CD14-positive monocyte (primary cell): ENCODE results near the gene MTHFSD. TPM values are rescaled to one million over a fixed set of nuclear protein-coding genes. Genes with fewer than 3 reads are reported as not detected.

Source experiments
- DNase-seq, 3 donors: peaks; one replicate each; pipeline ENCODE4 v3.0.0-alpha.2; 2011 to 2022
- H2AFZ ChIP-seq: 2 replicates; pipeline ENCODE4 v1.6.0; 2012; ENCODE audit warnings: mild to moderate bottlenecking, low read depth, low read length, inconsistent platforms; ENCODE audit not compliant: insufficient read depth, poor library complexity, severe bottlenecking
- H3K27ac ChIP-seq, 2 donors: 1 replicate in 1 of 2; 2 replicates in 1 of 2; pipeline ENCODE4 v1.5.1; 2012 to 2013; ENCODE audit warnings: low read length in 2 of 2, control low read depth in 1 of 2, inconsistent platforms in 1 of 2, low read depth in 1 of 2, mild to moderate bottlenecking in 1 of 2
- H3K27me3 ChIP-seq, 2 donors: one replicate each; pipeline versions ENCODE4 v1.6.0 to v1.6.1; 2011 to 2013; ENCODE audit warnings: low read length in 2 of 2; ENCODE audit not compliant: control insufficient read depth in 2 of 2, insufficient read depth in 2 of 2
- H3K36me3 ChIP-seq, 2 donors: replicated peaks in 1 of 2; 1 replicate in 1 of 2; 2 replicates in 1 of 2; pipeline versions ENCODE4 v1.5.1 to v1.6.1; 2012 to 2013; ENCODE audit warnings: low read length in 2 of 2, control low read depth in 1 of 2, inconsistent platforms in 1 of 2, mild to moderate bottlenecking in 1 of 2; ENCODE audit not compliant: insufficient read depth in 2 of 2, control insufficient read depth in 1 of 2
- H3K4me1 ChIP-seq, 2 donors: 1 replicate in 1 of 2; 2 replicates in 1 of 2; pipeline versions ENCODE4 v1.5.1 to v1.6.1; 2012 to 2013; ENCODE audit warnings: low read length in 2 of 2, control low read depth in 1 of 2, inconsistent platforms in 1 of 2, mild to moderate bottlenecking in 1 of 2, moderate library complexity in 1 of 2; ENCODE audit not compliant: insufficient read depth in 2 of 2, control insufficient read depth in 1 of 2
- H3K4me2 ChIP-seq: replicated peaks from 2 replicates; pipeline ENCODE3; 2012; ENCODE audit warnings: low read length, moderate library complexity, mild to moderate bottlenecking; ENCODE audit not compliant: poor library complexity, severe bottlenecking; ENCODE audit errors: extremely low read depth
- H3K4me3 ChIP-seq, 3 experiments: fragments of 200-600 bp in 1 of 3; sonication (generic) in 1 of 3; replicated peaks in 1 of 3; 1 replicate in 2 of 3; 2 replicates in 1 of 3; pipeline ENCODE4 v1.5.1; 2011 to 2013; ENCODE audit warnings: low read length in 3 of 3, mild to moderate bottlenecking in 3 of 3, control low read depth in 2 of 3, low read depth in 2 of 3, inconsistent platforms in 1 of 3, moderate library complexity in 1 of 3
- H3K79me2 ChIP-seq: 2 replicates; pipeline ENCODE4 v1.6.0; 2012; ENCODE audit warnings: mild to moderate bottlenecking, control low read depth, inconsistent platforms, low read length, moderate library complexity; ENCODE audit not compliant: insufficient read depth
- H3K9ac ChIP-seq: 2 replicates; pipeline ENCODE4 v1.6.0; 2017; ENCODE audit warnings: low read length, mild to moderate bottlenecking; ENCODE audit not compliant: insufficient read depth, poor library complexity, severe bottlenecking
- H3K9me3 ChIP-seq, 2 donors: replicated peaks in 1 of 2; 1 replicate in 1 of 2; 2 replicates in 1 of 2; pipeline versions ENCODE4 v1.5.1 to v1.6.1; 2012 to 2013; ENCODE audit warnings: low read length in 2 of 2, control low read depth in 1 of 2; ENCODE audit not compliant: control insufficient read depth in 1 of 2, insufficient read depth in 1 of 2
- H4K20me1 ChIP-seq: 2 replicates; pipeline ENCODE4 v1.6.0; 2012; ENCODE audit warnings: mild to moderate bottlenecking, low read length, control low read depth, moderate library complexity; ENCODE audit not compliant: insufficient read depth
- H3K27ac Mint-ChIP-seq, 7 donors: one replicate each; pipeline ENCODE4 v1.8.0; 2020; ENCODE audit warnings: mild to moderate bottlenecking in 7 of 7, mixed read lengths in 7 of 7, moderate library complexity in 6 of 7, inconsistent platforms in 2 of 7
- H3K27me3 Mint-ChIP-seq, 3 donors: one replicate each; pipeline ENCODE4 v1.8.0; 2021 to 2022; ENCODE audit warnings: low read depth in 3 of 3, mild to moderate bottlenecking in 3 of 3, mixed read lengths in 3 of 3, moderate library complexity in 3 of 3, inconsistent platforms in 1 of 3
- H3K36me3 Mint-ChIP-seq, 2 donors: one replicate each; pipeline ENCODE4 v1.8.0; 2020; ENCODE audit warnings: mixed read lengths in 2 of 2, inconsistent platforms in 1 of 2, mild to moderate bottlenecking in 1 of 2
- H3K4me1 Mint-ChIP-seq: one replicate; pipeline ENCODE4 v1.8.0; 2020; ENCODE audit warnings: mild to moderate bottlenecking, mixed read lengths
- H3K4me3 Mint-ChIP-seq, 2 donors: one replicate each; pipeline ENCODE4 v1.8.0; 2020; ENCODE audit warnings: mild to moderate bottlenecking in 2 of 2, mixed read lengths in 2 of 2, moderate library complexity in 1 of 2
- H3K9me3 Mint-ChIP-seq, 7 donors: one replicate each; pipeline ENCODE4 v1.8.0; 2020 to 2022; ENCODE audit warnings: mixed read lengths in 7 of 7, mild to moderate bottlenecking in 6 of 7, moderate library complexity in 6 of 7, inconsistent platforms in 2 of 7
- CTCF ChIP-seq: fragments of 200-600 bp; IDR thresholded peaks from one replicate; pipeline ENCODE4 v1.8.0; 2022; ENCODE audit warnings: antibody characterized with exemption, mild to moderate bottlenecking
- WGBS: methylation state at CpG from one replicate; pipeline ENCODE4 v1.1.5; 2013; ENCODE audit warnings: missing lambda C conversion rate; ENCODE audit not compliant: insufficient coverage; 5-methylcytosine and 5-hydroxymethylcytosine counted together
- intact Hi-C, 2 donors: fragments of 100-400 bp; cut with micrococcal nuclease; formaldehyde crosslinking; loops; one replicate each; pipeline versions ENCODE4 v1.15.0 to v1.15.1; 2023
- polyA plus RNA-seq, 3 donors: library from polyadenylated mRNA; depleted of rRNA in 1 of 3; unstranded in 2 of 3; stranded (reverse) in 1 of 3; fragments of 300-500 nt in 2 of 3; fragments of >200 nt in 1 of 3; fragmentation: Illumina TruSeq in 2 of 3; gene quantifications; 1 replicate in 2 of 3; 2 replicates in 1 of 3; pipeline ENCODE4 v1.2.3, GENCODE V29; 2012 to 2021

The MTHFSD gene
- polyA plus RNA-seq, 3 donors = 7.2 to 14.1 (median 11.7) TPM

- Histone ChIP-seq H3K79me2 (no peaks in the 10 kb centered on the region), H3K9ac (no peak overlapping the region), H3K27me3 (no peaks in the 10 kb centered on the region), H2AFZ (no peak overlapping the region), H3K27ac (no peak overlapping the region), H3K4me2 (no peak overlapping the region), H3K4me3 (no peak overlapping the region), H3K4me1 (no peaks in the 10 kb centered on the region), H3K9me3 (no peaks in the 10 kb centered on the region), H3K36me3 (peaks cover 57 to 73% of the 10 kb centered on the region in 2 donors), H4K20me1 (no peaks in the 10 kb centered on the region)
- DNase-seq = no peak
- Mint-ChIP-seq H3K27me3 (no peaks in the 10 kb centered on the region), H3K4me3 (no peak overlapping the region), H3K9me3 (no peaks in the 10 kb centered on the region), H3K4me1 (no peaks in the 10 kb centered on the region), H3K36me3 (peaks cover 70 to 91% of the 10 kb centered on the region in 2 donors), H3K27ac (no peak overlapping the region)
- intact Hi-C loops = no loop called here
- 99% methylated on average over 14 of the region's 17 CpGs for WGBS
- TF ChIP-seq CTCF = no peak
These were observed 18.4 kb downstream of the MTHFSD start for GRCh38 chr16:86536621-86537020.

- no peak overlapping the region for H3K4me2 ChIP-seq
- no peak overlapping the region for H2AFZ ChIP-seq
- H3K27me3 ChIP-seq = no peaks in the 10 kb centered on the region
- H3K9me3 ChIP-seq = no peaks in the 10 kb centered on the region
- no peaks in the 10 kb centered on the region for H3K4me1 Mint-ChIP-seq
- DNase-seq = no peak
- no peaks in the 10 kb centered on the region for H3K79me2 ChIP-seq
- H3K4me1 ChIP-seq = no peaks in the 10 kb centered on the region
- H3K4me3 ChIP-seq = no peak overlapping the region
- no peak overlapping the region for H3K9ac ChIP-seq
- intact Hi-C loops = no loop called here
- H4K20me1 ChIP-seq = no peaks in the 10 kb centered on the region
- H3K36me3 Mint-ChIP-seq = peaks cover 63 to 86% of the 10 kb centered on the region in 2 donors
- no peak overlapping the region for H3K4me3 Mint-ChIP-seq
- H3K9me3 Mint-ChIP-seq = no peaks in the 10 kb centered on the region
- no peak overlapping the region for H3K27ac Mint-ChIP-seq
- no peak overlapping the region for H3K27ac ChIP-seq
- 97% methylated on average over 11 of the region's 18 CpGs for WGBS
- no peaks in the 10 kb centered on the region for H3K27me3 Mint-ChIP-seq
- no peak for TF ChIP-seq CTCF
- peaks cover 45 to 67% of the 10 kb centered on the region in 2 donors for H3K36me3 ChIP-seq
These were observed 20.0 kb downstream of the MTHFSD start for GRCh38 chr16:86534779-86535615.
